AG09319 (cell line): Measurements from ENCODE around the gene ICAM5.

Source experiments
- DNase-seq: peaks from one replicate; pipeline ENCODE4 v3.0.0-alpha.2; 2010; ENCODE audit warnings: low read depth; ENCODE audit errors: extremely low read depth
- CTCF ChIP-seq: IDR thresholded peaks from 2 replicates; pipeline ENCODE4 v1.5.1; 2011; ENCODE audit warnings: low read depth, mild to moderate bottlenecking, inconsistent platforms, low read length, moderate library complexity

Gene ICAM5

GRCh38 chr19:10320602-10321416 lies 31.1 kb downstream of the ICAM5 start:
- DNase-seq = no peak
- no peak for TF ChIP-seq CTCF

DNA sequence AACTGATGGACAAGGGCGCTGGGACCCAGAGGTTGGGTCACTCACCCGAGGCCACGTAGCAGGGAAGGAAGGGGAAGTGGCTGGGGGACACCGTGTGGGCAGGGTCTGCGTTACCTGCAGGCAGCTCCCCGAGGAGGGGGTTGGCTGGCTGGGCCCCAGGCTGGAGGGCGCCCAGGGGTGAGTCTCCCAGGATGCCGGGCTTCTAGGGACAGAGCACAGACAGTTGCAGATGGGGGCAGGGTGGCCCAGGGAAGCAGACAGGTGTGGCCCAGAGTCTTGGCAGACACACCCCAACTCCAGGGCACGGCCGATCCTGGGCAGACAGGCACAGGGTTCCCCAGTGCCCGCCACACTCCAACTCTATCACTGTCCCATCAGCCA lies 31.7 kb downstream of the ICAM5 start:
- TF ChIP-seq CTCF = no peak
- DNase-seq = no peak

DNA sequence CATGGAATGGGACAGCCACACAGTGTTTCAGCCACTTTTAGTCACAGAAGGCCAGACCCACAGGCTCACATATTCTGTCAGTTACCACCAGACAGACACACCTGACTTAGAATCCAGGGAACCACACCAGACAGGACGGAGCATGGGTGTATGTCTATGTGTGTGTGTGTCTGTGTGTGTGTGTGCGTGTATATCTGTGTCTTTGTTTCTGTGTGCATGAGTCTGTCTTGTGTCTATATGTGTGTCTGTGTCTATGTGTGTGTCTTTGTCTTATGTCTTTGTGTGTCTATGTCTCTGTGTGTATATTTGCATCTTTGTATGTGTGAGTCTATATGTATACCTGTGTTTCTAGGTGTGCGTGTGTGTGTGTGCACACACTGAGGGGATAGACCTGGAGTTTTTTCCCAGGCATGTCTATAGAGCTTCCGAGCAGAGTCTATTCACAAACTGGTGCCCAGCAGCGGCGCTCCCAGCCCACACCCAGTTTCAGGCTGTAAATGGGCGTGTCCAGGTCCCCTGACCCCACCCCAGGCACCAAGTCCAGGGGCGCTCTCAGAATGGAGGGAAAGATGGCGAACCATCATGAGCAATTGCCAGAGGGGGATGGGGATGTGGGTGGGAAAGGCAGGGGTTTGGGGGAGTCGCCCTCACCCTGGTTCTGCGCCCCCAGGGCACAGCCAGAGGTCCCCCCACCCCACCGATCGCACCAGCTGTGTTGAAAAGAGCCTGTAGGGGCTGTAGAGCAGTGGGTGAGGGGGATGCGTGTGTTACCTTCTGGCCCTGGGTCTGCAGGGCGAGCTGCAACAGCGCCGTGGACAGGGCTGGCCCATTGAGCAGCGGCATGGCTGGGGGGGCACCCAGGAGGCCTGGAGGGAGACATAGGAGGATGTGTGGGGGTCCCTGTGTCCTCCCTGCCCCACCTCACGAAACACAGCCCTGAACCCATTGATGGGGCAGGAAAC lies 32.4 kb downstream of the ICAM5 start:
- DNase-seq = no peak
- no peak for TF ChIP-seq CTCF

- TF ChIP-seq CTCF = no peak
Observed at GRCh38 chr19:10325732-10326131, 36.0 kb downstream of the ICAM5 start.

GRCh38 chr19:10327793-10328192 lies 38.0 kb downstream of the ICAM5 start:
- TF ChIP-seq CTCF = no peak

More at GRCh38 chr19:10325732-10326131, 36.0 kb downstream of the ICAM5 start:
- no peak for DNase-seq

GRCh38 chr19:10328558-10329429 lies 39.0 kb downstream of the ICAM5 start:
- no peak for TF ChIP-seq CTCF
- no peak for DNase-seq

More at GRCh38 chr19:10327793-10328192, 38.0 kb downstream of the ICAM5 start:
- no peak for DNase-seq
